NCI-H524 treated with DMSO at 0.1 percent for 48 hours (cell line): ENCODE results near the gene SLC25A12.
"Not testable (repeated sequence)": the region's sequence is repeated elsewhere in the genome, so short reads cannot be mapped to it uniquely, and the experiment has no call there.

Source experiments
- DNase-seq: peaks from one replicate; lab custom pipeline; 2025; lab: John Stamatoyannopoulos, UW

The SLC25A12 gene

GRCh38 chr2:171788316-171788993 is 105.6 kb downstream of the SLC25A12 start:
- DNase-seq = no peak

GRCh38 chr2:171787333-171788072 is 106.5 kb downstream of the SLC25A12 start:
- DNase-seq = no peak

DNA sequence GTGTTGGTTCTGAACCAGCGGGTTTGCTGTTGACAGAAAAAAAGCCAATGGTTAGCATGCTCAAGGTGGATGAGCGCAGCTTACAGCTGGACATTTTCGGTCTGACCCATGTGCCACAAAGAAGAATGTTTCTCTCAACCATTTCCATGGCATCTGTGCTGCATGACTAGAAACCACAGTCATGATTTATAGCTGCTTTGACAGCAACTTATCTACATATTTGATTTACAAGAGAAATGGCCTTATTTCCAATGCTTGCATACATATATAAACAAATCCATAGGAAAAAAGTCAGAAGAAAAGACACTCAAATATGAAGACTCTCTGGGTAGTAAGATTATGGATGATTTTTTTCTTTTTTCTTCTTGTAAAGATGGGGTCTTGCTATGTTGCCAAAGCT is 108.6 kb downstream of the SLC25A12 start:
- no peak for DNase-seq

- DNase-seq = no peak
Observed at GRCh38 chr2:171778515-171778914, 115.5 kb downstream of the SLC25A12 start.

GRCh38 chr2:171774581-171774980 is 119.5 kb downstream of the SLC25A12 start:
- DNase-seq = not testable (repeated sequence)

DNA sequence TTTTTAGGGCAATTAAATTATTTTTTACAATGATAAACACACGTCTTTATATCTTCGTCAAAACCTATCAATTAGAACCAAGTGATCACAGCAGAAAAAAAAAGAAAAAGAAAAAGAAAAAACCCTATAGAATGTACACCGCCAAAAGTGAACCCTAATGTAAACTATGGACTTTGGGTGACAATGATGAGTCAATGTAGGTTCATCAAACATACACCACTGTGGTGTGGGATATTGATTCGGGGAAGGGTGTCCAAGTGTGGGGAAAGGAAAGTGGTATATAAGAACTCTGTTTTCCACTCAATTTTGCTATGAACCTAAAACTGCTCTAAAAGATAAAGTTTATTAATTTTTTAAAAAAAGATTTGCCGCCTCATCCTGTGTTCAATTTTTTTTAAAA is 121.7 kb downstream of the SLC25A12 start:
- no peak for DNase-seq

- DNase-seq = no peak
Observed at GRCh38 chr2:171771463-171771862, 122.6 kb downstream of the SLC25A12 start.

GRCh38 chr2:171763602-171764001 is 130.4 kb downstream of the SLC25A12 start:
- no peak for DNase-seq

DNA sequence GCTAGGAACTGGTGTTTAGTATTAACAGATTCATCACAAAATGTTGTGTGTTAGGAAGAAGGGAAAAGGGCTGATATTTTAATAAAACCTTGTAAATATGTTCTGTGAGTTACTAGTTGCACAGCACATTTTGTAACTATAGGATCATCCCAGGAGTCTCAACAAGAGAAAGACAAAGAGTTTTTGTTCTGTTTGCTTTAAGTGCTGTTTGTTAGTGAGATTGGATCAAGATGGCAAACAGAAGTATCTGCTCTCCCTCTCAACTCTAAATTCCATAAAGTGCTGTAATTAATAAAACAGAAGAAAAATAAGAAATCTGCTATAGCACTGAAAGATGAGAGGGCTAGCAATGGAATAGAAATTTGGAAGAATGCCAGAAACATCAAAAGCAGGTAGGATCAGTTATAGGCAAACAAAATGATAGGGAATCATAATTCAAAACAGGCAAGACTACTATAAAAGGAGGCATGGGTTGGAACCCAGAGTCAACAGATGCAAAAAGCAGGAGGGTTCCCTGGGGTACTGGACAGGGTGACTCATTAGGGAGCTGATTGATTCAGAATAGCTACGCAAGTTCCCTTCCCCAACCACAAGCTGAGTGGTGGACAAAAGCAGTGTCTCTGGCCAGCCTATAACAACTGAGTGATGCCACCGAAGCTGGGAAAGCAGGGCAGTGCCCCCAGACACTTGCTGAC is 131.0 kb downstream of the SLC25A12 start:
- no peak for DNase-seq

DNA sequence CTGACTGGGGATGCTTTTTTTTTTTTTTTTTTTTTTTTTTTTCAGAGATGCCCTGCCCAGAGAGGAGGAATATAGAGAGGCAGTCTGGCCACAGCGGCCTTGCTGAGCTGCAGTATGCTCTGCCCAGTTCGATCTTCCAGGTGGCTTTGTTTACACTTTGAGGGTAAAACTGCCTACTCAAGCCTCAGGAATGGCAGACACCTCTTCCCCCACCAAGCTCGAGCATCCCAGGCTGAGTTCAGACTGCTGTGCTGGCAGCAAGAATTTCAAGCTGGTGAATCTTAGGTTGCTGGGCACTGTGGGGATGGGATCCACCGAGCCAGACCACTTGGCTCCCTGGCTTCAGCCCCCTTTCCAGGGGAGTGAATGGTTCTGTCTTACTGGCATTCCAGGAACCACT is 132.9 kb downstream of the SLC25A12 start:
- DNase-seq = not testable (repeated sequence)

DNA sequence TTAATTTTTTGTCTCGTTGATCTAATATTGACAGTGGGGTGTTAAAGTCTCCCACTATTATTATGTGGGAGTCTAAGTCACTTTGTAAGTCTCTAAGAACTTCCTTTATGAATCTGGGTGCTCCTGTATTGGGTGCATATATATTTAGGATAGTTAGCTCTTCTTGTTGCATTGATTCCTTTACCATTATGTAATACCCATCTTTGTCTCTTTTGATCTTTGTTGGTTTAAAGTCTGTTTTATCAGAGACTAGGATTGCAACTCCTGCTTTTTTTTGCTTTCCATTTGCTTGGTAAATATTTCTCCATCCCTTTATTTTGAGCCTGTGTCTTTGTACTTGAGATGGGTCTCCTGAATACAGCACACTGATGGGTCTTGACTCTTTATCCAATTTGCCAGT is 135.3 kb downstream of the SLC25A12 start:
- not testable (repeated sequence) for DNase-seq

DNA sequence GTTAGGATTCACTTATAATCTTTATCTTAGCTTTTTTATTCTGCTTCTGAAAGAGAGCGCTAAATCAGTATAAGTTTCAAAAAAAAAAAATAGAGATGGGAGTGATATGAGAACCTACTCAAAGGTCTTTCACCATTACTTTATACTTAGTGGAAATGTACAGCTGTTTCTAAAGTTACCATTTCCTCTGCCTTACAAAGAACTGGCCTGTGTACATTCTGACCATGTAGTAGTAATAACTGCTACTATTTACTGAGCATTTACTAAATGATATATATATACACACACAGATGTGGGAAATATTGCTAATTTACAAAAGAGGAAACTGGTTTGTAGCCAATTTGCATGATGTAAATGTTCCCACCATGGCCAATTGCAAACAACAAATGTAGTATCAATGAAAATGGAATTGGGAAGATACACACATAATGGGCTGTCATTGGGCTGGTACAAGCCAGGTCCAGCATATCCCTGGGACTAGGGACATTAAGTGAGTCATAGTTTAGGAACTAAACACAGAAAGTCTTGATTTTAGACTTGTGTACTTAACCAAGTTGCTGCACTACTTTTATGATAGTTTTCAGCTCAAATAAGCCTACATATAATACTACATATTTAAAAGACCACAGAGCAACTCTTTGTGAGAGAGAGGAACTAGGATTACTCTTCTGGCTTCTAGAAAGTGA is 139.6 kb downstream of the SLC25A12 start:
- DNase-seq = no peak

DNA sequence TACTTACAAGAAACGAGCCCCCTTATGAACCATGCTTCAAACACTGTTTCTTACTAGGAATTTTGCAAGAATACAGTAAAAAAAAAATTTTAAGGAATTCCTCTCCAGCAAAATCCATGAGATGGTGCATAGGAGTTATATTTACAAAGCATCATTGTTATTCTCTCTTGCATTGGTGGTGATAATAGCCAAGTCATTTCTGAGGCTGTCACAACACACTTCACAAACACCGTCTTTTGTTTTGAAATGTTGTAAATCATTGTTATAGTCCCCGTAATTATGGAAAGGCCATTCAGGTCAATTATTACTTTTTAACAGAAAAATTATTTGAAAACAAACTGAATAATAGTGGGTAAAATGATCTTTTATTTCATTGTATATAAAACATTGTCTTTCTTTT is 146.7 kb downstream of the SLC25A12 start:
- DNase-seq = no peak

DNA sequence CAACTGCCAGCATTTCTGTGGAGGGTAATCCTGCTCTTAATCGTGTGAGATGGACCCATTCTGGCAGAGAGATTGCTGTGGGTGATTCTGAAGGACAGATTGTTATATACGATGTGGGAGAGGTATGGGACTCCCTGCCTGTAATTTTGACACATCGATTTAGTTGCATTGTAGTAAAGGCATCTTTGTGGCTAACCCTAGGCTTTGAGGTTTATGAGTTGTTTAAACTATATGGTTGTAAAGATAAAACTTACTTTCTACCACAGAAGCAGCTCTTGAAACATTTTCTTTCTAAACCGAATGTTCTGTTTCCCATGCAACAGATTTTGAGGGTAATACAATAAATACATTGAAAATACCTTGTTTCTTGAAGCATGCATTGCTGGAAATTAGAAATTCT is 148.2 kb downstream of the SLC25A12 start:
- DNase-seq = no peak

DNA sequence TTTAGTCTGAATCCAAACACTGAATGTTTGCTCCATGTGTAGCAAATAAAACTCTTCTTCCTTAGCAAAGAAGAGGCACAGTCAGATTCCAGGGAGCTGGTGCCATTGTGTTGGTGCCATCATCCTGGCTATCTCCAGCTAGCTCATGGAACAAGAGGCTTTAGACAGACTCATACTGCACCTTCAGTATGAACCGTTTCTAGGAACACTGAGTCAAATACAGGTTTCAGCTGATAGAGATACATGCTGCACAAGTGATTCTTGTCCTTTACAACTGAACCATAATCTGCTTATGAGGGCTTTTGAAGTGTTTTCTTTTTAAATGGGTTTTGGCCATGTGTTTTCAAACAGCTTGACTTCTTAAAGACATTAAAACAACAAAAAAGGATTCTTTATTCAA is 148.9 kb downstream of the SLC25A12 start:
- DNase-seq = no peak

- no peak for DNase-seq
Observed at GRCh38 chr2:171742760-171743159, 151.3 kb downstream of the SLC25A12 start.

DNA sequence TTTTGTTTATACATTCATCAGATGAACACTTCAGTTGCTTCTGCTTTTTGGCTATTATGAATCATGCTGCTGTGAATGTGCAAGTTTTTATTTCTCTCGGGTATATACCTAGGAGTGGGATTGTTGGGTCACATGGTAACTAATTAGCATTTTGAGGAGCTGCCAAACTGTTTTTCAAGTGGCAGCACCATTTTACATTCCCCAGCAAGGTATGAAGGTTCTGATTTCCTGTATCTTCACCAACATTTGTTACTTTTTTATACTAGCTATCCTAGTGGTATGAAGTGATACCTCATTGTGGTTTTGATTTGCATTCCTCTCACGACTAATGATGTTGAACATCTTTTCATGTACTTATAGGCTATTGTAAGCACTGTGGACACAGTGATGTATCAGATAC is 152.9 kb downstream of the SLC25A12 start:
- DNase-seq = no peak

- DNase-seq = no peak
Observed at GRCh38 chr2:171735991-171736710, 157.9 kb downstream of the SLC25A12 start.
